CD4-positive, alpha-beta T cell treated with Interleukin-17A for 4 hours (primary cell): ENCODE results near the gene EIF2B1.
"Not testable (repeated sequence)": the region's sequence is repeated elsewhere in the genome, so short reads cannot be mapped to it uniquely, and the experiment has no call there.

Source experiments
- DNase-seq: peaks from one replicate; pipeline ENCODE4 v3.0.0-alpha.2; 2020; ENCODE audit warnings: mixed read lengths

EIF2B1 gene

DNA sequence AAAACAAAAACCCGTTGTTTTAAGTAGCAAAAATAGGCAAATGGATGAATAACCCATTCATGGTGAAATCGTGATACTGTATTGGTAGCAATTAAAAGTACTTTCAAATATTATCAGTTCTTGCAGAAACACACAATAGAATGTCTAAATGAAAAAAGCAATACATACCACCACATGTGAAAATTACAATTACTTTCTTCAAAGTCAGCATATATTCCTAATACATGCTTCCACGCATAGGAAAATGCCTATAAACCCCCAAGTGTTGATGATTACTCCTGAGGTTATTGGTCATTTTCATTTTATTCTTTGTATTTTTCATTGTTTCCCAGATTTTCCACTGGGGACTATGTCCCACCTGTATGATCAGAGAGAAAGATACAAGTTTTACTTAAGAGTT lies 16.3 kb downstream of the EIF2B1 start:
- no peak for DNase-seq

DNA sequence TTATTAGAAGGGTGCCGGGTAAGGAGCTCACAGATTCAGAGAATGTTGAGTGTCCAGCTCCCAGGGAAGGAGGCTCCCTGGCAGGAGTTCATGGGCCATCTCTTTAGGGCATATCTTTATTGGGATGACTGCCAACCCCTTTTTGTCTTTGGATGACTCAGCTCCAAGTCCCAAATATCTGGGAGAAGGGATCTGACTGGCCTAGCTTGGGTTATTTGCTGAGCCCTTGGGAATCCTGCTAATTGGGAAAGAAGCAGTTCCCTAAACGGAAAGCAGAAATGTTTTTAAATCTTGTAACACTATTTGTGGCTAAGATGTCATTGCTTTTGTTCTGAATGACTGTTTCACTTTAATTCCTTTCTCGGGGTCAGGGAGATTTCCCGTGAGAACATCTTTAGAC lies 19.0 kb downstream of the EIF2B1 start:
- no peak for DNase-seq

DNA sequence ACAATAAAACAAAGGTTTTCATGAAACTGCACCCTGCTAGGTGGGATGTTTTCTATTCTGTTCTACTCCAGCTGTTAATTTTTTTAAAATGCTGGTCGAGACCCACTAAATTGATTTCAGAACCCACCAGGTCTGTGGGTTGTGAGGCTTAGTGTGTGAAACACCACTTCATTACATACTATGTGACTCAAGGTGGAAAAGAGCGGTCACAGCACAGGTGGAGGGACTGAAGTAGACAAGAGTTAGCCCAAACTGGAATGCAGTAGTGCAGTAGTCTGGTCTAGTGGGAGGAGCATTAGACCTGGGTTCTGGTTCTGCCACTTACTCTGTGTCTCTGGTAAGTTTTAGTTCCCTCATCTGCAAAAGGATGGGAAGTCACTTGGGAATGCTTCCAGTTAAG lies 19.4 kb downstream of the EIF2B1 start:
- no peak for DNase-seq

DNA sequence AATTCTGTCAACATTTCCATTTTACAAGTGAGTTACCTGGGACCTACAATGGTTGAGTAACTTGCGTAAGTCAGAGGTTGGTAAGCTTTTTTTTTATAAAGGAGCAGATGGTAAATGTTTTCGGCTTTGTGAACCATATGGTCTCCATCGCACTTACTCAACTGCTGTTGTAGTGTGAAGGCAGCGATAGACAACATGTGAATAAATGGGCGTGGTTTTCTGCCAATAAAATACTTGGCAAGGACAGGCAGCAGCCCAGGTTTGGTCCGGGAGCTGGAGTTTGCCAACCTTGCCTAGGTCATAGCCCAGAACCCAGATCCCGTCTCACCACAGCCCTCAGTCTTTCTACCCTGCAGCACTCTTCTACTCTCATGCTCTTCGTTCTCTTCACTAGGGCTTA lies 25.3 kb downstream of the EIF2B1 start:
- DNase-seq: no peak

DNA sequence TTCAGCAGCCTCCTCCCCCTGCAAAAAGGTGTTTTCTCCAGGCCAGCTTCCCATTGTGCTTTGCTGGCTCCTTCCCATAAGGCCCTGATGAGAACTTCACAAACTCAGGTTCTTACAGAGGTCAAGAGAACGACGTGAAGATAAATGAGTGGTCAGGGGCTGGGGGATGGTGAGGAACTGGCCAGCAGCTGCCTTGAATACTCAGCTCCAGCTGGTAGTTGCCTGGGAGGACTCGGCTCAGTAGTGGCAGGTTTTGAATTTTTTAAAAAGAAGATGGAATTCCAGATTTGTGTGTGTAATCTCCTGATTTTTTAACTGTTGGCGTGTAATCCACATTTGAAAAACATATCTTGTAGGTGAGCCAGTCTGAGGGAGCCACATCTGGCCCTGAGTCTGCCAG lies 25.7 kb downstream of the EIF2B1 start:
- DNase-seq: no peak

DNA sequence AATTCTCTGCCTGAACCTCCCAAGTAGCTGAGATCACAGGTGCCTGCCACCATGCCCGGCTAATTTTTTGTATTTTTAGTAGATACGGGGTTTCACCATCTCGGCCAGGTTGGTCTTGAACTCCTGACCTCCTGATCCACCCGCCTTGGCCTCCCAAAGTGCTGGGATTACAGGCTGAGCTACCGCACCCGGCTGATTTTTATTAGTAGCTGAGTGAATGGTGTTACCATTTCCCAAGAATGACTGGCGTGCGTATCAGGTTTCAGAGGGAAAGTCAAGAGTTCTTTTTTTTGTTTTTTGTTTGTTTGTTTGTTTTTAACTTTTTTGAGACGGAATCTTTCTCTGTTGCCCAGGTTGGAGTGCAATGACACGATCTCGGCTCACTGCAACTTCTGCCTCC lies 30.0 kb downstream of the EIF2B1 start:
- DNase-seq: not testable (repeated sequence)

DNA sequence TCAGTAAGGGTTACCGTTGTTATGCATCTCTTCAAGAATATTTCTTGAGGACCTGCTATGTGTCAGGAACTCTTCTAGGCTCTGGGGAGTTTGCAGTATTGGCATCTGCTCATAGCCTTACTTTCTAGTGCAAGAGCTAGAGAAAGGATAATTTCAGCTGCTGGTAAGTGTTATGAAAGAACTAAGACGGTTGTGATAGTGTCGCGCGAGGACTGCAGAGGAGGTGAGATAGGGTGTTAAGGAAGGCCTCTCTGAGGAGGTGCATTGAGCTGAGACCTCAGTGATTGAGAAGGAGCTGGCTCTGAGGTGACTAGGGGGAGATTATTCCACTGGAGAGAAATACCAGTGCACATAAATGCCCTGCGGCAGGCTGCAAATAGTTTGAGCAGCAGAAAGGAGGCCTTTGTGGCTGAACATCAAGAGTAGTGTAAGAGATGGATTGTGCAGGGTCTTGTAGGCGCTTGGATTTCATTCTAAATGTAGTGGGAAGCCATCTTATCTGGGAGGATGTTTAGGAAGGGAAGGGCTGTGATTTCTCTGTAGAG lies 30.8 kb downstream of the EIF2B1 start:
- DNase-seq: no peak

DNA sequence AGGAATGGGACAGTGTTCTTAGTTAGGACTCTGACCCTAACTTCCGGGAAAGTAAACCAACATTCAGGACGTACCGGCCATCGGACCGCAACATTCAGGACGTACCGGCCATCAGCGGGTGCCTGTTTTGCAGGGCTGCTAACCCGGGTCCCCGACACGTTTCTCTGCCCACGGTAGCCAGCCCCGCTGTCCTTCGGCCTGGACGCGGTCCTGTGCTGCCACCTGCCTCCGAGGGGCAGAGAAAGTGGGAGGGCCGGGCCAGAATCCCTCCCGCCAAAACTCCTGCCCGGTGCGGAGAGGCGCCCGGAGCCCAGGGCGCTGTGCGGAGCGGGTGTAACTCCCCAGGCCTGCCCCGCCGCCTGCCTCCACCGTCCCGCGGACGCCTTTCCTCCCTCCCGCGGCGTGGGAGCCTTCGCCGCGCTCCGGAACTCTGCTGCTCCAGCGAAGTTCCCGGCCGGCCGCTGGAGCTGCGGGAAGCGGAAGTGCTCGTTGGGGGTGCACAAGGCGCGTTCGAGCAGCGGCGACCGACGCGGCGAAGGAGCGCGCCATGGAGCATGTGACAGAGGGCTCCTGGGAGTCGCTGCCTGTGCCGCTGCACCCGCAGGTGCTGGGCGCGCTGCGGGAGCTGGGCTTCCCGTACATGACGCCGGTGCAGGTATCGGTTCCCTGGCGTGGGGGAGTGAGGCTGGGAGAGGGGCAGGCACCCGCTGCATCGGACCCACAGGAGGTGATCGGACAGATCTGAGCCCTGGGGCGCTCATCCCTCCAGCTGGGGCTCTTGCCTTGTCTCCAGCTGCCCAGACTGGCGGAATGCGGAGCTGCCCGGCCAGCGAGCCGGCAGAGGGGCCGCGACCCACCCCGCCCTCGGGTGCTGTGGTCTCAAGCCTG lies 31.6 kb downstream of the EIF2B1 start, which contains the start of gene DDX55:
Gene DDX55 (plus strand): TSS at position 498 of the 888 bp plus-strand sequence. CDS start 50 bp downstream, at position 548.
- peak; percentile 88 for DNase-seq

DNA sequence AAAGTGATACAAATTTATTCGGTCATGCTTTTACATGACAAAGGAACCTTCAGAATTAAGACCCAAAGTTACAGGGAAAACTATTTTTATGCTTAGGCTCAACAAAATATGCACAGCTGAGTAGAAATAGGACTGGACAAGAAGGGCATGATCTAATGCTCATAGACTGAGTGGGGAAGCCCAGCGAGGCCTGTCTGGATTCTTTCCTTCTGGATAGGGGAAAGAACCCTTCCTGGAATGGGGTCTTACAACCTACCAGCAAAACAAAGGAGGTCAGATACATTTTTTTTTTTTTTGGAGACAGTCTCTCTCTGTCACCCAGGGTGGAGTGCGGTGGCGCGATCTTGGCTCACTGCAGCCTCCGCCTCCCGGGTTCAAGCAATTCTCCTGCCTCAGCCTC lies 33.8 kb downstream of the EIF2B1 start:
- no peak for DNase-seq

DNA sequence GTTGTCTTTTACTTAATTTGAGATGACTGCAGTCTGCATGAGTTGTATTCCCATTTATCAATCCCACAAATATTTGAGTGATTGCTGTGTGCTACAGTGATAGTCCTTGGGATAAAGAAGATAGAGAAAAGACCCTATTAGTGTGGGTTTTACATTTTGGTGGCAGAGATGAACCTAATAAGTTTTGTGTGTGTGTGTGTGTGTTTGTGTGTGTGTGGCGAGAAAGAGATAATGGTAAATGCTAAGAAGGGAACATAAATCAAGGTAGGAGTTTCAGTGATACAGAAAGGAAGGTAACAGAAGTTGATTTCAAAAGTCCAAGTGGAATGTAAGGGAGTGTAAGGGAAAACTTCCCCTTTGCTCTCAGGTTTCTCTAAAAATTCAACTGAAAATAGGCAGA lies 34.2 kb downstream of the EIF2B1 start:
- DNase-seq: no peak

DNA sequence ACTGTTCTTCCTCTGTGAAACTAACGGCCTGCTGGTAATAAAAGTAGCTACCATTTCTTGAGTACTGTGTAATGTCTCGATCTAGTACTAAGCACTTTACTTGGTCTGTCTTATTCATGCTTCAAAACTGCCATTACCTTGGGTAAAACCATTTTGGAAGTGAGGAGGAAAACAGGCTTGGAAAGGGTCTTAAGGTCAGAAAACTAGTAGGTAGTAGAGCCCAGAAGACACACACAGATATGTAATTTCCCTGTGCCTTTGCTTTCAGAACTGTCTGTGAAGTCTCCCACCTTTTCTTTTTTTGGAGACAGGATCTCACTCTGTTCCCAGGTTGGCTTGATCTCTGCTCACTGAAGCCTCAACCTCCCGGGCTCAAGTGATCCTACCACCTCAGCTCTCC lies 35.0 kb downstream of the EIF2B1 start:
- DNase-seq: no peak

DNA sequence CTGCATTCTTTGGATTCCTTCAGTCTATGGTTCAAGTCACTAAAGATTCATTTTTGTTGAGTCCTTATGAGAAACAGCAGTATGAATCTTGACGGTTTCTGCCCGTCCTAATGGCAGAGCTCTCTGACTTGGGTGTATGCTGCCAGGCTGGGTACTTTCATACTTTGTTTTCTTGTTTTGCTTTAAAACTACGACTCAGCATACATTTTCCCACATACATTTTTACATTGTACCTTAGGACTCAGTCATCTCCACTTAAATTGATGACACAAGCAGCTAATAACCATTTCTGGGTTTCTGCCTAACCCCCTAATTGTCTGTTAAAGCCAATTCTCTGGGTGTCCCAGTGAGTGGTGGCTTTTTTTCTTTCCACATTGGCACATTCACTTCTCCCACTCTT lies 36.4 kb downstream of the EIF2B1 start:
- DNase-seq: no peak

DNA sequence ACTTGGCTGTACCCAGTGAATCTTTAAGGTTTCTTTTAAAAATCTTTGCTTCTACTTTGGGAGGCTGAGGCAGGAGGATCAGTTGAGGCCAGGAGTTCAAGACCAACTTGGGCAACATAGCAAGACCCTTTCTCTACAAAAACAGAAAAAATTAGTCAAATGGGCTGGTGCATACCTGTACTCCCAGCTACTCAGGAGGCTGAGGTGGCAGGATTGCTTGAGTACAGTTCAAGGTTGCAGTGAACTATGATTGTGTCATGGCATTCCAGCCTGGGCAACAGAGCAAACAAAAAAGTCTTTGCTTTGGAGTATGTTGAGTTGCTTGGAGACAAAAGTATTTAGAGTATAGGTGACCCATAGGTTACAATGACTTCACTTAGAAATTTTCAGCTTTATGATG lies 37.8 kb downstream of the EIF2B1 start:
- DNase-seq: no peak

DNA sequence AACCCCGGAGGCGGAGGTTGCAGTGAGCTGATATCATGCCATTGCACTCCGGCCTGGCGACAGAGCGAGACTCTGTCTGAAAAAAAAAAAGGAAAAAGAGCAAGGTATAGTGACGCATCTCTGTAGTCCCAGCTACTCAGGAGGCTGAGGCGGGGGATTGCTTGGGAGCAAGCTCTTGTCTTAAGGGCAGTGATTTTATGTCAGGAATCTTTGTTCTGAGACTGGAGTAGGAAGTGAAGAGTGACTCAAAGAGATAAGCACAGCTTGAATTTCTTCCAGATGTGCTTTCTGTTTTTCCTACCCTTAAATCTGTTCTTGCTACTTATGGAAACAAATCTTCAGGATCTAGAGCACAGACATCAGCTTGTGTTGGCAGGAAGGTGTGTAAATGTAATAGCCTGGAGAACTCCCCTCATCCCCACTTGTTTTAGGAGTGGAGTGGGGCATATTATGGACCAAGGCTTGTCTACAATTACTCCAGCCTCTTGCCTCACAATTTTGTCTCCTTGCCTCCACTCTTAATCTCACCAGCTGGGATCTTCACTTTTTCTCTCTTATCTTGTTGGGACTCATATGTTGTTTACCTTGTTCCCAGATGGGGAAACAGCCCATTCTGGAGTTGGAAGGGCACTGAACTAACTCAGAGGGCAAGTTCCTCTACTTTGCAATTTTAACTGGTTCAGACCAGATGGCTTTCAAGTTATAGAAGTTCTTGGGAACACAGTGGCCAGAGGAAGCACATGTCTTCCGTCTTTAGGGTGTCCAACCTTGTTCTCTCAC lies 41.6 kb downstream of the EIF2B1 start:
- DNase-seq: no peak

DNA sequence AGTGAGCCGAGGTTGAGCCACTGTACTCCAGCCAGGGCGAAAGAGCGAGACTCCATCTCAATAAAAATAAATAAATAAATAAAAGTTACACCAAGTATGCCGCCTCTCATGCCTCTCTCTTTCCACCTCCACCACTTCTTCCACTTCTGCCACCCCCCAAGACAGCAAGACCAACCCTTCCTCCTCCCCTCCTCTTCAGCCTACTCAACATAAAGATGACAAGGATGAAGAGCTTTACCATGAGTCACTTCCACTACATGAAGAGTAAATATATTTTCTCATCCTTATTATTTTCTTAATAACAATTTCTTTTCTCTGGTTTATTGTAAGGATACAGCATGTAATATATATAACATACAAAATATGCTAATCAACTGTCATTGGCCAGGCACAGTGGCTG lies 52.7 kb downstream of the EIF2B1 start:
- no peak for DNase-seq

DNA sequence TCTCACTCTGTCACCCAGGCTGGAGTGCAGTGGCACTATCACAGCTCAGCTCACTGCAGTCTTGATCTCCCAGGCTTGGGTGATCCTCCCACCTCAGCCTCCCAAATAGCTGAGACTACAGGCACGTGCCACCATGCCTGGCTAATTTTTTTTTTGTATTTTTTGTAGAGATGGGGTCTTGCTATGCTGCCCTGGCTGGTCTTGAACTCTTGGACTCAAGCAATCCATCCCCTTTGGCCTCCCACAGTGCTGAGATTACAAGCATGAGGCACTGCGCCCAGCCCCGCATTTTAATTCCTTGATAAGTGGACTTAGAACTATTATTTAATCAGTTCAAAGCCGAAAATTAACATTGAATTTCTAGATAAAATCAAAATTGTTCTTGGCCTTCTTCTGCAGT lies 54.7 kb downstream of the EIF2B1 start:
- DNase-seq: not testable (repeated sequence)

DNA sequence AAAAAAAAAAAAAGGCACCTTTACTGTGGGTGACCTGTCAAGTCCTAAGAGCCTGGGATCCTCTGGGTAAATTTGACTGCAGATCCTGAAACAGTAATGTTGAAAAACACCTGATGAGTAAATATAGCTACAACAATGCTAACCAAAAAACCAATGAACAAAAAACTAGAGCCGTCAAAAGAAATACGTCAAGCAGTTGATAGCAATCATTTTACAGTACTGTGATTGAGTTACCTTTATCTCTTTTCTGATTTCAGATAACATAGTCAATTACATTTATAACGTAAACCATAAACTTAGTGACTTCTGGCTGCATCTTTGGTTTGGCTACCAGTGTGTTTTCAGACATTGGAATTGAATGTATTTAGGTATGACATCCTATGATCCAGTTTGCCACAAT lies 55.2 kb downstream of the EIF2B1 start:
- DNase-seq: no peak

DNA sequence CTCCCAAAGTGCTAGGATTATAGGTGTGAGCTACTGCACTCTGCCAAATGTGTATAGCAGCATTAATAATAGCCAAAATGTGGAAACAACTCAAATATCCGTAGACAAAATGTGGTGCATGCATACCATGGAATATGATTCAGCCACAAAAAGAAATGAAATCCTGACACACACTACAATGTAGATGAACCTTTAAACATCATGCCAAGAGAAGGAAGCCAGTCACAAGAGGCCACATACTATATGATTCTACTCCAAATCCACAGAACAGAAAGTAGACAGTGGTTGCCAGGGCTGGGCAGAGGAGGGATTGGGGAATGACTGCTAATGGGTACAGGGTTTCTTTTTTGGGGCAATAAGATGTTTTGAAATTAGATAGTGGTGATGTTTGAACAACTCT lies 56.9 kb downstream of the EIF2B1 start:
- DNase-seq: no peak

DNA sequence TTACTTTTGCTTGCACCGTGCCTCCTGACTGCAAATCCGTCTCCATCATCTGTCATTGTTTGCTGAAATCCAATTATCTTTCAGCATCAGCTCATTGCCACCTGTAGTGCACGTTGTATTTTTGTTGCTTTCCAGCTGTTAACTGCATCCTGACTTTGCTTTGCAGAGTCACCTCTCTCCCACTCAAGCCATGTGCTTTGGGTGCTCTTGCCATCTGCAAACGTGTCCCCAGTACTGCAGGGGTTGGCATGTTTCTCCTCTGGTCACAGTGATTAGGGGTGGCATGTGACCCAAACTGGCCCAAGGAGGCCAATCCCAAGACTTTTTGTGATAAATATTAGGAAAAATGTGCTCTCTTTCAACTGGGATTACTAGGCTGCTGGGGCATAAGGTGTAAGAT lies 59.6 kb downstream of the EIF2B1 start:
- DNase-seq: no peak

DNA sequence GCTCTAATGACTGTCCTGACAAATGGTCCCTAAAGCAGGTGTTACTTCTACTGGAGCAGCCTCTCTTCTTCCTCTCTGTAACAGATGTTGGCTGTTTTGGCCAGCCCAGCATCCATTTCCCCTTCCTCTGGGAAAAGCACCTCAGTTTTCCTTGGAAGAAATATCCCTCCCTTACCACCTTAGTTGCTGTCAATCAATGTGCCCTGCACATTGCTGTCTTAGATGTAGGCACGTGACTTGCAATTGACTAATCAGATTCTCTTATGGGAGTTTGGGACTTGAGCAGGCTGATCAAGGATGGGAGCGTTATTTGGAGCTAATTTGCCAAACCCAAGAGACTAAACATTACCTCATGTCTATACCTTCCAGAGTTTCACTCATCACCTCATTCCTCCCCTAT lies 61.1 kb downstream of the EIF2B1 start:
- DNase-seq: no peak

DNA sequence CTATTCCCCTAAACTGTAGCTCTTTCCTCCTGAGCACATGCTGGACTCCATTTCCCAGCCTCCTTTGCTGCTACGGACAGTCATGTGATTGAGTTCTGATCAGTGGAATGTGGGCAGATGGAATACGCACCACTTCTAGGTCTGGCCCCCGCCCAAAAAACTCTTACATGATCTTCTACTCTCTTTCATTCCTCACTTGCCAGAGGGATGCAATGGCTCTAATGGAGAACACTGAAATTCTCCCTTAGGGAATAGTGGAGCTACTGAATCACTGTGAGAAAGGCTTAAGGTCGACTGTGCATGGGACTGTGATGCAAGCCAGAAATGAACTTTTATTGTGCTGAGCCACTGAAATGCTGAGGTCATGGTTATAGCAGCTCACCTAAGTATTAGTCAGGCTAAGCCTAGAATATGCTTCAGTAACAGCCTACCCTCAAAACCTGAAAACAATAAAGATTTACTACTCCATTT lies 62.1 kb downstream of the EIF2B1 start:
- DNase-seq: no peak
